GM12878 (cell line): ENCODE measurements around the gene KRTAP10-1. TPM values are rescaled to one million over a fixed set of nuclear protein-coding genes. Genes with fewer than 3 reads are reported as not detected.

Experiments used
- ATAC-seq: fragments of 200-7000 bp; cut with Tn5 transposase; 3 replicates; pipeline ENCODE4 v1.9.1; 2020; ENCODE audit warnings: mild to moderate bottlenecking, moderate library complexity
- BruUV-seq: library from RNA; stranded (reverse); fragments of 400-500 nt; replicated peaks from 2 replicates; lab custom pipeline; 2021; lab: Mats Ljungman, UMichigan
- CTCF ChIA-PET: fragments of 300-600 bp; sonication (Branson Sonifier 250); formaldehyde crosslinking; extraction: SDS; loops from one replicate; lab custom pipeline; 2021; ENCODE audit warnings: inconsistent platforms; lab: Yijun Ruan, JAX
- POLR2A ChIA-PET: fragments of 350-600 bp; formaldehyde crosslinking; extraction: SDS; loops from one replicate; lab custom pipeline; 2021; ENCODE audit warnings: inconsistent platforms; lab: Charles Lee
- RAD21 ChIA-PET: fragments of 300-600 bp; sonication (Branson Sonifier 250); formaldehyde crosslinking; loops from one replicate; lab custom pipeline; 2023; ENCODE audit warnings: antibody characterized with exemption; ENCODE audit not compliant: unreplicated experiment; lab: Charles Lee
- SMC1A ChIA-PET: fragments of 300-600 bp; sonication (Branson Sonifier 250); formaldehyde crosslinking; loops from one replicate; lab custom pipeline; 2023; ENCODE audit not compliant: unreplicated experiment, uncharacterized antibody; lab: Charles Lee
- DNase-seq: peaks from one replicate; pipeline ENCODE4 v3.0.0-alpha.2; 2011; ENCODE audit warnings: low read depth, low spot score
- FAIRE-seq: peaks from 3 replicates; lab custom pipeline; 2011; peaks lifted over from hg19 to GRCh38; lab: Jason Lieb, UNC
- H2AFZ ChIP-seq: 2 replicates; pipeline ENCODE4 v1.6.0; 2011; ENCODE audit warnings: low read depth, low read length, control low read depth; ENCODE audit not compliant: control insufficient read depth
- H3K27ac ChIP-seq: 2 replicates; pipeline ENCODE4 v1.5.1; 2011; ENCODE audit warnings: control low read depth; ENCODE audit not compliant: control insufficient read depth, insufficient read depth
- H3K27me3 ChIP-seq, 2 experiments: replicated peaks in 1 of 2; 2 replicates each; pipeline versions ENCODE4 v1.6.0 to v1.6.1; 2011; ENCODE audit warnings: low read length in 1 of 2; ENCODE audit not compliant: control insufficient read depth in 2 of 2, insufficient read depth in 2 of 2
- H3K36me3 ChIP-seq, 2 experiments: 2 replicates each; pipeline ENCODE4 v1.5.1; 2011; ENCODE audit warnings: low read length in 1 of 2; ENCODE audit not compliant: control insufficient read depth in 2 of 2, insufficient read depth in 2 of 2
- H3K4me1 ChIP-seq: 2 replicates; pipeline ENCODE4 v1.6.1; 2011; ENCODE audit warnings: mild to moderate bottlenecking, low read length, moderate library complexity, mixed read lengths; ENCODE audit not compliant: control insufficient read depth, insufficient read depth
- H3K4me2 ChIP-seq: 2 replicates; pipeline ENCODE4 v1.6.0; 2011; ENCODE audit warnings: control low read depth; ENCODE audit not compliant: control insufficient read depth, insufficient read depth
- H3K4me3 ChIP-seq: fragments of 200-600 bp; sonication (generic); 2 replicates; pipeline ENCODE4 v1.5.1; 2016
- H3K79me2 ChIP-seq: 2 replicates; pipeline ENCODE4 v1.6.0; 2011; ENCODE audit warnings: low read length; ENCODE audit not compliant: control insufficient read depth, insufficient read depth
- H3K9ac ChIP-seq: 2 replicates; pipeline ENCODE4 v1.8.0; 2011; ENCODE audit warnings: low read length, control low read depth, mixed read lengths; ENCODE audit not compliant: control insufficient read depth, insufficient read depth
- H3K9me3 ChIP-seq: replicated peaks from 3 replicates; pipeline ENCODE4 v1.5.1; 2011; ENCODE audit warnings: mild to moderate bottlenecking, low read length; ENCODE audit not compliant: control insufficient read depth, insufficient read depth
- H4K20me1 ChIP-seq: 2 replicates; pipeline ENCODE4 v1.6.0; 2011; ENCODE audit not compliant: control insufficient read depth, insufficient read depth
- CBX5 ChIP-seq: sonication (generic); IDR thresholded peaks from 2 replicates; pipeline ENCODE4 v1.6.1; 2016; ENCODE audit warnings: low read depth, moderate library complexity, mild to moderate bottlenecking, inconsistent platforms
- IKZF1 ChIP-seq: fragments of 450-650 bp; conservative IDR thresholded peaks from 2 replicates; pipeline ENCODE4 v1.6.1; 2017; ENCODE audit warnings: antibody characterized with exemption, mild to moderate bottlenecking
- PAX5 ChIP-seq: IDR thresholded peaks from 2 replicates; pipeline ENCODE4 v1.6.1; 2011; ENCODE audit warnings: low read depth, low read length, borderline replicate concordance
- PAX8 ChIP-seq: fragments of 450-650 bp; IDR thresholded peaks from 2 replicates; pipeline ENCODE4 v1.6.1; 2017; ENCODE audit warnings: mild to moderate bottlenecking, moderate library complexity
- POLR2A ChIP-seq: IDR thresholded peaks from 2 replicates; pipeline ENCODE4 v1.6.1; 2011; ENCODE audit warnings: low read depth, mild to moderate bottlenecking, low read length
- RFX5 ChIP-seq: IDR thresholded peaks from 2 replicates; pipeline ENCODE4 v1.6.1; 2011; ENCODE audit warnings: low read depth, low read length, improper control_type of control experiment
- SMARCA5 ChIP-seq: fragments of 450-650 bp; IDR thresholded peaks from 2 replicates; pipeline ENCODE4 v1.6.1; 2017; ENCODE audit warnings: mild to moderate bottlenecking
- SP1 ChIP-seq: IDR thresholded peaks from one replicate; pipeline ENCODE4 v1.6.1; 2011; ENCODE audit warnings: low read depth, low read length
- STAT3 ChIP-seq: IDR thresholded peaks from 2 replicates; pipeline ENCODE4 v1.6.1; 2011; ENCODE audit warnings: low read depth, low read length, improper control_type of control experiment
- WGBS: methylation state at CpG from one replicate; pipeline ENCODE4 v1.1.6; 2016; ENCODE audit warnings: low lambda C conversion rate; ENCODE audit not compliant: insufficient replicate concordance, insufficient coverage; ENCODE audit errors: missing lambda C conversion rate; 5-methylcytosine and 5-hydroxymethylcytosine counted together
- in situ Hi-C: fragments of 300-500 bp; cut with MboI; formaldehyde crosslinking; loops from 9 replicates; pipeline ENCODE4 v1.14.3; 2018; ENCODE audit warnings: mixed read lengths
- intact Hi-C: fragments of 100-400 bp; cut with micrococcal nuclease; formaldehyde crosslinking; loops from one replicate; pipeline ENCODE4 v1.14.2; 2022; ENCODE audit not compliant: unreplicated experiment
- polyA plus RNA-seq, 11 experiments: library from polyadenylated mRNA; depleted of rRNA in 4 of 11; unstranded in 6 of 11; stranded (reverse) in 5 of 11; fragments of >200 nt; fragmentation: Nextera tagmentation in 4 of 11; fragmentation: Illumina TruSeq in 1 of 11; extraction: Ambion mirVana in 4 of 11; extraction: Trizol in 1 of 11; gene quantifications; 1 replicate in 1 of 11; 2 replicates in 10 of 11; pipeline versions ENCODE4 v1.2.1 to v1.2.3, GENCODE V29; 2011 to 2016; ENCODE audit warnings: inconsistent platforms in 2 of 11, missing spikeins in 2 of 11, low read depth in 1 of 11
- total RNA-seq, 4 experiments: library from RNA; depleted of rRNA in 3 of 4; stranded (reverse); fragments of >200 nt in 3 of 4; fragmentation: Illumina TruSeq in 1 of 4; extraction: Trizol in 1 of 4; gene quantifications; 2 replicates each; pipeline versions ENCODE4 v1.2.1 to v1.2.3, GENCODE V29; 2013 to 2021
- TF ChIP-seq, protein P1 (sequence below): fragments of 450-650 bp; IDR thresholded peaks from 2 replicates; pipeline ENCODE4 v1.6.1; 2018; ENCODE audit warnings: mild to moderate bottlenecking, low read depth, moderate library complexity; ENCODE audit not compliant: partially characterized antibody
- TF ChIP-seq, protein P2 (sequence below): IDR thresholded peaks from 2 replicates; pipeline ENCODE4 v1.6.1; 2011; ENCODE audit warnings: mild to moderate bottlenecking, low read depth, low read length, moderate library complexity; ENCODE audit not compliant: insufficient replicate concordance
- TF ChIP-seq, protein P3 (sequence below), 3 experiments: IDR thresholded peaks in 2 of 3; conservative IDR thresholded peaks in 1 of 3; 2 replicates each; pipeline ENCODE4 v1.5.1; 2011; ENCODE audit warnings: low read depth in 3 of 3, low read length in 3 of 3, mild to moderate bottlenecking in 3 of 3, control low read depth in 2 of 3, moderate library complexity in 2 of 3, inconsistent platforms in 1 of 3, mixed read lengths in 1 of 3; ENCODE audit not compliant: control insufficient read depth in 2 of 3, insufficient read depth in 1 of 3; ENCODE audit errors: extremely low read depth in 1 of 3

KRTAP10-1 gene
- total and polyA plus RNA-seq, 10 of the 15 experiments (the other 5 are each of a cell fraction or from before 2014, with no cell fraction given) = not detected

DNA sequence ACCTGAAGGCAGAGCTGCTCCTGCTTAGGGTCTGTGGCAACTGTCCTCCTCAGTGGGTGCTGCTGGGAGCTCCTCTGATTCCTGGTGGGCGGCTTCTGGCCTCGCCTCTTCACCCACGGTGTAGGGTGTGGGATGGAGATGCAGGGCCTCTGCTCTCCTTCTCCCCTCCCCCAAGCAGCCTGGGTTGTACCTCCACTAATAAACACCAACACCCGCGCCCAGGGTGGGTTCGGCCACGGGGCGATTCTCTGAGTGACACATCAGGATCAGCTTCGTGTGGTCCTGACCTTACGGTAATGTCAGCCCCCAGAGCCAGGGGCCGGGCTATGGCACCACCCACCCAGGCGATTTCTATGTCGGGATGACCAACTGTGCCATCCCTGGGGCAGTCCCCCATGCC, 23.7 kb downstream of the KRTAP10-1 start:
- Histone ChIP-seq H3K9ac (no peak overlapping the region), H3K27ac (no peak overlapping the region), H4K20me1 (no peaks in the 10 kb centered on the region), H3K79me2 (no peaks in the 10 kb centered on the region), H3K4me1 (no peaks in the 10 kb centered on the region), H2AFZ (no peak overlapping the region), H3K9me3 (no peaks in the 10 kb centered on the region; the same call in 2 of the 3 replicates), H3K27me3 (no peaks in the 10 kb centered on the region), H3K36me3 (no peaks in the 10 kb centered on the region), H3K4me2 (no peak overlapping the region)
- in situ Hi-C loops = no loop called here
- ChIA-PET SMC1A (no interaction called here), RAD21 (no interaction called here)
- no TSS peak for BruUV-seq
- WGBS = 45% methylated on average over 13 of the region's 13 CpGs
- no peak for DNase-seq
- intact Hi-C loops = no loop called here
- TF ChIP-seq SMARCA5 (no peak), PAX8 (no peak), SP1 (no peak), POLR2A (no peak), PAX5 (no peak), STAT3 (no peak), IKZF1 (no peak), RFX5 (no peak), CBX5 (no peak)
- TF ChIP-seq, protein P1, sequence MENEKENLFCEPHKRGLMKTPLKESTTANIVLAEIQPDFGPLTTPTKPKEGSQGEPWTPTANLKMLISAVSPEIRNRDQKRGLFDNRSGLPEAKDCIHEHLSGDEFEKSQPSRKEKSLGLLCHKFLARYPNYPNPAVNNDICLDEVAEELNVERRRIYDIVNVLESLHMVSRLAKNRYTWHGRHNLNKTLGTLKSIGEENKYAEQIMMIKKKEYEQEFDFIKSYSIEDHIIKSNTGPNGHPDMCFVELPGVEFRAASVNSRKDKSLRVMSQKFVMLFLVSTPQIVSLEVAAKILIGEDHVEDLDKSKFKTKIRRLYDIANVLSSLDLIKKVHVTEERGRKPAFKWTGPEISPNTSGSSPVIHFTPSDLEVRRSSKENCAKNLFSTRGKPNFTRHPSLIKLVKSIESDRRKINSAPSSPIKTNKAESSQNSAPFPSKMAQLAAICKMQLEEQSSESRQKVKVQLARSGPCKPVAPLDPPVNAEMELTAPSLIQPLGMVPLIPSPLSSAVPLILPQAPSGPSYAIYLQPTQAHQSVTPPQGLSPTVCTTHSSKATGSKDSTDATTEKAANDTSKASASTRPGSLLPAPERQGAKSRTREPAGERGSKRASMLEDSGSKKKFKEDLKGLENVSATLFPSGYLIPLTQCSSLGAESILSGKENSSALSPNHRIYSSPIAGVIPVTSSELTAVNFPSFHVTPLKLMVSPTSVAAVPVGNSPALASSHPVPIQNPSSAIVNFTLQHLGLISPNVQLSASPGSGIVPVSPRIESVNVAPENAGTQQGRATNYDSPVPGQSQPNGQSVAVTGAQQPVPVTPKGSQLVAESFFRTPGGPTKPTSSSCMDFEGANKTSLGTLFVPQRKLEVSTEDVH = no peak
- TF ChIP-seq, protein P2, sequence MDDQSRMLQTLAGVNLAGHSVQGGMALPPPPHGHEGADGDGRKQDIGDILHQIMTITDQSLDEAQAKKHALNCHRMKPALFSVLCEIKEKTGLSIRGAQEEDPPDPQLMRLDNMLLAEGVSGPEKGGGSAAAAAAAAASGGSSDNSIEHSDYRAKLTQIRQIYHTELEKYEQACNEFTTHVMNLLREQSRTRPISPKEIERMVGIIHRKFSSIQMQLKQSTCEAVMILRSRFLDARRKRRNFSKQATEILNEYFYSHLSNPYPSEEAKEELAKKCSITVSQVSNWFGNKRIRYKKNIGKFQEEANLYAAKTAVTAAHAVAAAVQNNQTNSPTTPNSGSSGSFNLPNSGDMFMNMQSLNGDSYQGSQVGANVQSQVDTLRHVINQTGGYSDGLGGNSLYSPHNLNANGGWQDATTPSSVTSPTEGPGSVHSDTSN = no peak
- TF ChIP-seq, protein P3, sequence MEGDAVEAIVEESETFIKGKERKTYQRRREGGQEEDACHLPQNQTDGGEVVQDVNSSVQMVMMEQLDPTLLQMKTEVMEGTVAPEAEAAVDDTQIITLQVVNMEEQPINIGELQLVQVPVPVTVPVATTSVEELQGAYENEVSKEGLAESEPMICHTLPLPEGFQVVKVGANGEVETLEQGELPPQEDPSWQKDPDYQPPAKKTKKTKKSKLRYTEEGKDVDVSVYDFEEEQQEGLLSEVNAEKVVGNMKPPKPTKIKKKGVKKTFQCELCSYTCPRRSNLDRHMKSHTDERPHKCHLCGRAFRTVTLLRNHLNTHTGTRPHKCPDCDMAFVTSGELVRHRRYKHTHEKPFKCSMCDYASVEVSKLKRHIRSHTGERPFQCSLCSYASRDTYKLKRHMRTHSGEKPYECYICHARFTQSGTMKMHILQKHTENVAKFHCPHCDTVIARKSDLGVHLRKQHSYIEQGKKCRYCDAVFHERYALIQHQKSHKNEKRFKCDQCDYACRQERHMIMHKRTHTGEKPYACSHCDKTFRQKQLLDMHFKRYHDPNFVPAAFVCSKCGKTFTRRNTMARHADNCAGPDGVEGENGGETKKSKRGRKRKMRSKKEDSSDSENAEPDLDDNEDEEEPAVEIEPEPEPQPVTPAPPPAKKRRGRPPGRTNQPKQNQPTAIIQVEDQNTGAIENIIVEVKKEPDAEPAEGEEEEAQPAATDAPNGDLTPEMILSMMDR (IDR thresholded peaks at IDR 0.05 in 2 of 3, conservative IDR thresholded peaks at IDR 0.05 in 1 of 3; ENCODE audit: control insufficient read depth in 2 of 3, extremely low read depth in 1 of 3, insufficient read depth in 1 of 3, low read depth in 3 of 3, low read length in 3 of 3) = no peak
- TF ChIP-seq, all 136 proteins: peak for 0
- no peak overlapping the region for H3K4me3 ChIP-seq
- no peak for ATAC-seq
- ChIA-PET POLR2A (no interaction called here), CTCF (no interaction called here)
- FAIRE-seq = no peak
